Adipocyte (in vitro differentiated cells): ENCODE data around the gene TRNT1.
A peak's percentile ranks its signal among the peaks of the same experiment; 100 is the strongest.

Experiments
- DNase-seq: peaks from one replicate; pipeline ENCODE4 v3.0.0-alpha.2; 2015; ENCODE audit warnings: low read depth
- H3K27me3 ChIP-seq: replicated peaks from 2 replicates; pipeline ENCODE4 v1.7.0; 2013; ENCODE audit warnings: mild to moderate bottlenecking, low read length, moderate library complexity; ENCODE audit not compliant: control insufficient read depth, insufficient read depth
- H3K36me3 ChIP-seq: 2 replicates; pipeline ENCODE4 v1.7.0; 2013; ENCODE audit warnings: low read length, mild to moderate bottlenecking, moderate library complexity; ENCODE audit not compliant: control insufficient read depth, insufficient read depth, severe bottlenecking
- H3K4me1 ChIP-seq: 2 replicates; pipeline ENCODE4 v1.7.0; 2013; ENCODE audit warnings: mild to moderate bottlenecking, low read length, moderate library complexity; ENCODE audit not compliant: control insufficient read depth, insufficient read depth
- H3K4me3 ChIP-seq: 2 replicates; pipeline ENCODE4 v1.7.0; 2013; ENCODE audit warnings: mild to moderate bottlenecking, low read length, moderate library complexity
- H3K9ac ChIP-seq: 2 replicates; pipeline ENCODE4 v1.7.0; 2013; ENCODE audit warnings: mild to moderate bottlenecking, low read length, moderate library complexity
- H3K9me3 ChIP-seq: 2 replicates; pipeline ENCODE4 v1.7.0; 2013; ENCODE audit warnings: mild to moderate bottlenecking, low read length, moderate library complexity; ENCODE audit not compliant: control insufficient read depth

TRNT1 gene

DNA sequence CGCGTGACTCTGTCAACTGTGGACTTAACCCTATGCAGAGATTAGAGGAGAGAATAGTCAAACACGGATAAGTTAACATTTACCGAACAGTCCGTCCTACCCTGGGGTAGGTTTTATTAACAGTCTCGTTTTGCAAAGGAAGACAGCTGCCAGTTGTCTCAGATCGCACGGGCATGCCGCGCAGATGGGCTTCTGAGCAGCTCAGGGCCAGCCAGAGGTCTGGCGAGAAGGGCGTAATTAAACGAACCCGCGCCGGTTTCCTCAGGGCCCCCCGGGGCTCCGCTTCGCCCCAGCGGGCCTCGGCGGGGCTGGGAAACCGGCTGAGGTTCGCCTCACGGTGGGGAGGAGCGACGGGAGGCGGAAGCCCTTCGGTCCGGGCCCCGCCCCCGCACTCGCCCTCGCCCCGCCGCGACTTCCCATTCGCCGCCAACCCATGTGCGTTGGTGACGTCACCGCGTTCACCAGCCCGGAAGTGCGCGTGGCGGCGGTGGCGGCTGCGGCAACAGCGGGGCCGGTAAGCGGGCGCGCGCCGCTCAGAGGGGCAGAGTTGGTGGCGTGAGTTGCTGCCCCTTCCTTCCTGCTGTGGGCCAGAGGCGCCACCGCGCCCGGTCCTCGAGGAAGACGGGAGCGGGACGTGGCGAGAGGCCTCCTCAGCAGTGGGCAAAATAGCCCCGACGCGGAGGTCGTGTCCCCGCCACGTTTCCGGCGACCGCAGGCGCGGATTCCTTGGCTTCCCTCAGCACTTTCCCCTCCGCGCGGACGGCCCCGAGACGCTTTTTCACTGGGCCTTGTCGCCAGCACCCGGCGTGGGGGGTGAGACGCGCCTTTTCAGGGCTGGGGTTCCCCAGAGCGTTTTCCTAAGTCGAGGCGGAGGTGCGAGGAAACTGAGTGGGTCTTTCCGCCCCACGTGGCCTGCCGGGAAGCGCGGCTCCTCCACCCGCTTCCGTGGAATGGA, at the start of gene TRNT1:
TSS of gene TRNT1 (plus strand) at position 464 of the 955 bp plus-strand sequence. CDS start 2,101 bp downstream, outside the sequence.
- H3K9me3 ChIP-seq: no peaks in the 10 kb centered on the region
- no peaks in the 10 kb centered on the region for H3K27me3 ChIP-seq
- peak within 1 kb of the TSS; percentile 91 for H3K4me3 ChIP-seq
- H3K36me3 ChIP-seq: peaks cover 27% of the 10 kb centered on the region
- peak within 1 kb of the TSS; percentile 90 for H3K9ac ChIP-seq
- peak; percentile 99 for DNase-seq
- H3K4me1 ChIP-seq: peaks cover 13% of the 10 kb centered on the region

DNA sequence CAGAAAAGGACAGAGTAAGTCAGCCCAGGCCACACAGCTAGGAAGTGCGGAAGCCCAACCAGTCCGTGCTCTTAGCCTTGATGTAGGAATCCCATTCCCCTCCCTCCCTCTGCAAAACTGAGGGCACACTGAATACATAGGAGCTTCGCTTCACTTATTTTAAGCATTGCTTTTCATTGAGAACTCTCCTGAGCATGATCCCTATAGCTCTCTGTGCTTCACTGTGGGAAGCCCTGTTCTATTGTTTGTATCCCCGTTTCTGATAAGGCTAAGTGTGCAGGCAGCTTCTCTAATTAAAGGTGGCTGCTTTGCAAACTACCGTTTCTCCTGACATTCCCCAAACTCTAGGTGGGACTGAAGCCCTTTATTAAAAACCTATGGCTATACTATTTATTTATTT, 46.4 kb upstream of the TRNT1 start:
- Histone ChIP-seq H3K4me3 (no peak overlapping the region), H3K27me3 (no peaks in the 10 kb centered on the region), H3K9ac (no peak overlapping the region), H3K9me3 (no peaks in the 10 kb centered on the region), H3K36me3 (no peaks in the 10 kb centered on the region), H3K4me1 (no peaks in the 10 kb centered on the region)
- no peak for DNase-seq

DNA sequence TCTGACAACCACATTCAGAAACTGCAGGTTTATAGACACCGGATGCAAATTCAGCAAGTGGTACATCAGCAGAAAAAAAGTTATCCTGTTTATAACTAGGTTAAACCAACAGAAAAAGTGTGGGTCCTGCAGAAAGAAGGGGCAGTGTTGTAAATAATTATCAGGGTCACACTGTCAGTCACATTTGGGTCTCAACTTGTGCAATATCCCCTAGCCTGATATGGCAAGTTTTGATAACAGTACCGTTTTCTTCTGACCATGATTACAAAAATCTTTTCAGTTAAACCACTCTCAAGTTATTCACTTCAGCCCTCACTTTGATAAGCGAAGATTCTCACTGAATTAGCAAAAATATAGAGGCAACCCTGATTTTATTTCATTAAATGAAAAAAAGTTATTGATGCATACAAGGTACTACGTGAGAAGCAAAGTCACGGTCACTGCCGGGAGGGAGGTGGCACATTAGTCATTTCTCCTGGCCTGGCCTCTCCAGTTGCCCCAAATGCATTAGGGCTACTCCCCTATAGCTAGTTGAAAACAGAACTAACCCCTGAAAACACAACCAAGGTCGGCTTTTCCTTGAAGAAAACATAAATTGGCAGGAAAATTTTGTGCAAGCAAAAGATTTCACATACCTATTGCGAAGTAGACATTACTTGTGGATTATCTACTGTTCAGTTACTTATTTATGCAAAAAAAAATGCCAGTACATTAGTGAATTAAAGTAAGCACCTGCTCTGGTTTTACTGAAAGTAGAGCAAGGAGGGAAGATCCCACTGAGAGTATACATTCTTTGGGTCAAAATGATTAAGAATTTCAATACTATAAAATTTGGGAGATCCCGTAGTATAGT, 45.1 kb upstream of the TRNT1 start:
- no peak overlapping the region for H3K9ac ChIP-seq
- H3K4me1 ChIP-seq: no peaks in the 10 kb centered on the region
- H3K27me3 ChIP-seq: no peaks in the 10 kb centered on the region
- no peaks in the 10 kb centered on the region for H3K36me3 ChIP-seq
- no peaks in the 10 kb centered on the region for H3K9me3 ChIP-seq
- H3K4me3 ChIP-seq: no peak overlapping the region
- no peak for DNase-seq

DNA sequence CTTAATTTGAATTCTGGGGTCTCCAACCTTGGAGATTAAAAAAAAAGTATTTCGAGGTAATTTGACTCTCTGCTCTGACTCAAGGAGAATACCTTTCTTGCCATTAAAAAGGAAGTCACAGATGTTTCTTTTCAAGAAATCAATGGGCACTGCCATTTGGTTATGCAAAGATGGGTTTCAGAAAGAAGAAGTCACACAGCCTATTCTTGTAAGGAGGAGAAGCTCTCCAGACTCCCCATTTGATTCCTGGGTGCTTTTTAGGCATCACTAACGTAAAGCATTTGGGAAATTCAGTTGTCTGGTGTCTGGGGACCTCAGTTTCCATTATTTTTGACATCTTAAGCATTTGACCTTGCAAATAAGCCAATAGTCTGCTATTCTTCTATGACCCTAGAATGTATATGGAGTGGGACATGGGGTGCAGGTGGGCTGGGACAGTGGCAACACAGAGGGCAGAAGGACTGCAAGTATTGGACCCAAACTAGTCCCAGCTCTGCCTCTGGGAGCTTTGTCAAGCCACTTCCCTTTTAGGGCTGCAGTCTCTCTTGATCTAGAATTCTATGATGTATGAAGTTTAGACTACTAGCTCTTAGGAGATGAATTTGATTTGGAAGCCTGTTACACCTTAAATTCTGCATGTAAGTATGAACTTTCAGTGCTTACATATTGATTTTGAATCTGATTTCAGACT, 44.4 kb upstream of the TRNT1 start:
- DNase-seq: no peak
- no peaks in the 10 kb centered on the region for H3K27me3 ChIP-seq
- no peak overlapping the region for H3K4me3 ChIP-seq
- H3K9me3 ChIP-seq: no peaks in the 10 kb centered on the region
- no peak overlapping the region for H3K9ac ChIP-seq
- H3K4me1 ChIP-seq: no peaks in the 10 kb centered on the region
- H3K36me3 ChIP-seq: no peaks in the 10 kb centered on the region

DNA sequence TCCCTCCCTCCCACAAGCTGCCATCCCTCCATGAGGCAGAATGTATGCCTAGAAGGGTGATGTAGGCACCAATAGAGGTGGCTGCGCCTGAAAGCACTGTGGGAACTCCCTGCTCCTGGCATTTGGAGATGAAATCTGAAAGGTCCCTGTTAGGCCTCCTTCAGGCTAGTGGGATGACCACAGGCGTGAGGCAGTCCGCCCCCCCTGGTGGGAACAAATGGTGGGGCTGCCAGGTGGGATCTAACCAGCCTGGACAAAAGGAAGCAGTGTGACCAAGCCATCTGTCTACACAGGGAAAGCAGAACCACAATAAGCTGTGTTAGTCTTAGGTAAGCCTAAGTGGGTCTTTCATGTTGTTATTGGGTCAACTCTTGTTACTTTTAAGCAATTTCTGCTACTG, 41.9 kb upstream of the TRNT1 start:
- H3K9me3 ChIP-seq: no peaks in the 10 kb centered on the region
- no peak overlapping the region for H3K4me3 ChIP-seq
- DNase-seq: no peak
- no peak overlapping the region for H3K9ac ChIP-seq
- no peaks in the 10 kb centered on the region for H3K36me3 ChIP-seq
- no peaks in the 10 kb centered on the region for H3K27me3 ChIP-seq
- H3K4me1 ChIP-seq: no peaks in the 10 kb centered on the region

DNA sequence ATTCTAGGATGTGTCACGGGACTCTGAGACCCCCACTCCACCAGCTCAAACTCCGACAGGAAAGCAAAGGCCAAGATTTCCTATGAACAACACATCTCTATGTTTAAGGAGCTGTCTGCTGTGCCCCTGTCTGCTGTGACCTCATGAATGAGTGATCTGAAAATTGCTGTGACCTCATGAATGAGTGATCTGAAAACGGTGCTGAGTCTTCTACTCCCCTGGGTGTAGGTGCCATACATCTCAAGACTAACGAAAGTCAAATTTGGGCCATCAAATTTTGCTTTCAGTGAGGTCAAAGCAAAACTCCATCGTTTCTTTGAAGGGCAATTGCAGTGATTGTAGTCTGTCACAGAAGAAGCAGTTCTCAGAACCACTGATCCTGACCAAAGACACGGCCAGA, 41.0 kb upstream of the TRNT1 start:
- no peaks in the 10 kb centered on the region for H3K9me3 ChIP-seq
- H3K4me3 ChIP-seq: no peak overlapping the region
- no peaks in the 10 kb centered on the region for H3K27me3 ChIP-seq
- DNase-seq: no peak
- no peaks in the 10 kb centered on the region for H3K4me1 ChIP-seq
- H3K9ac ChIP-seq: no peak overlapping the region
- no peaks in the 10 kb centered on the region for H3K36me3 ChIP-seq

DNA sequence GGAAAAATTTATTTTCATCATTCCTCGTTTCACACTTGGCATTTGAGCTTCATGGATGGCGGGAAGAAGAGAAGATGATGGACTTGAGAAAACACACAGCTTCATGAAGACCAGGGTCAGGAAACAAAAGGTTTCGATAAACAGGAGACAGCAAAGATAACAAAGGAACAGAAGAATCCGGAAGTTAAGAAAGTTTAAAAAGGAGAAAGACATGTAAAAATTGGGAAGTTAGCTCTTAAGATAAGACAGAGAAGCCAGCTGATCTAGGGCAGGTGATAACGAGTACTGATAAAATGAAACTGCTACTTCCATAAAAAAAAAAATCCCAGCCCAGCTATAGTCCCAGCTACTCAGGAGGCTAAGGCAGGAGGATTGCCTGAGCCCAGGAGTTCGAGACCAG, 40.5 kb upstream of the TRNT1 start:
- Histone ChIP-seq H3K4me3 (no peak overlapping the region), H3K36me3 (no peaks in the 10 kb centered on the region), H3K9me3 (no peaks in the 10 kb centered on the region), H3K4me1 (no peaks in the 10 kb centered on the region), H3K9ac (no peak overlapping the region), H3K27me3 (no peaks in the 10 kb centered on the region)
- DNase-seq: no peak

DNA sequence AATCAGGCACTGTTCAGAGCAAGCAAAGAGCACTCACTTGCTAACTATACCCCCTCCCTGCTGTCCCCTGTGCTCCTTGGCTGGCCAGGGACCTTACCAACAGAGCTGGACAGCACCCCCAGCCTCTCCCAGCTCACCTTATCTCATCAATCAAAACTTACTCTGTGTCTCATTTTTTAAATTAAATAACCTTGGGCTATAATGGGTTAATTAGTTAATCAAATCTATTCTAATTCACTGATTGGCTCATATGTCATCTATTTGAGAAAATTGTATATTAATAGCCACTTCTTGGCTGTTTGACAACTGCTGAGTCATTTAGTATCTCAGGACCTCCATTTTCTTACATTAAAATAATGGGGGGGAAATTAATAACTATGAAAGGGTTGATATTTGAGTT, 39.5 kb upstream of the TRNT1 start:
- Histone ChIP-seq H3K36me3 (no peaks in the 10 kb centered on the region), H3K4me1 (no peaks in the 10 kb centered on the region), H3K9ac (no peak overlapping the region), H3K4me3 (no peak overlapping the region), H3K27me3 (no peaks in the 10 kb centered on the region), H3K9me3 (no peaks in the 10 kb centered on the region)
- DNase-seq: no peak

DNA sequence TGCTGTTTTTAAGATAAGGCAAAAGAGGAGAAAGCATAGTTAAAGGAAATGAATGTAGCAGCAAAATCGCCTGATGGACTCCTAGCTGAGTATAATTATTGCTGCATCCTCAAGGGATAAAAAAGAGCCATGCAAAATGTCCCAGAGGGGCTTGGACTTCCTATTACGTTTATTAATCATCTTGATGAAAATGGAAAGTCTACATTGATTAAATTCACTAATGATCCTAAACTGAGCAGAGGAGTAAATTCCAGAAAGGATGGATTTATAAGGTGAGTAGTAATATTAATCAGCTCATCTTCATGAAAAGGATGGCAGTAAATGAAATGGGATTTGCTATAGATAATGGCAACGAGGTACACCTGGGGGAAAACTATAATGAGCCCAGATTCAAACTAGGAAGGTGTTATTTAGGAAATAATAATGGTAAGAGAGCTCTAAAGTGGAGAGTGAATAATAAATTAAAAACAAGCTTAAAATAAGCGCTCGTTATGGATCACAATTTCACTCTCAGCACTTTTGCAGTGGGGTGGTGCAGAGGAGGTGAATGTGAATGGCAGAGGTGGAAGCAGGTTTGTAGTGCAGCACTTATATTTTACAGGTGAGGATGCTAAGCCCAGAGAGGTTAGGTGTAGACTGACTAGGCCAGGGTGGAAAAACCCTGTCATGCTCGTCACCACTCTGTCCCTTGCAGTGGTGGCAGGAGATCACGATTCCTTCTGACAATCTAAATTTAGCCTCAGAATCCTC, 38.8 kb upstream of the TRNT1 start:
- DNase-seq: no peak
- H3K9ac ChIP-seq: no peak overlapping the region
- no peak overlapping the region for H3K4me3 ChIP-seq
- no peaks in the 10 kb centered on the region for H3K36me3 ChIP-seq
- H3K27me3 ChIP-seq: no peaks in the 10 kb centered on the region
- H3K4me1 ChIP-seq: no peaks in the 10 kb centered on the region
- no peaks in the 10 kb centered on the region for H3K9me3 ChIP-seq

DNA sequence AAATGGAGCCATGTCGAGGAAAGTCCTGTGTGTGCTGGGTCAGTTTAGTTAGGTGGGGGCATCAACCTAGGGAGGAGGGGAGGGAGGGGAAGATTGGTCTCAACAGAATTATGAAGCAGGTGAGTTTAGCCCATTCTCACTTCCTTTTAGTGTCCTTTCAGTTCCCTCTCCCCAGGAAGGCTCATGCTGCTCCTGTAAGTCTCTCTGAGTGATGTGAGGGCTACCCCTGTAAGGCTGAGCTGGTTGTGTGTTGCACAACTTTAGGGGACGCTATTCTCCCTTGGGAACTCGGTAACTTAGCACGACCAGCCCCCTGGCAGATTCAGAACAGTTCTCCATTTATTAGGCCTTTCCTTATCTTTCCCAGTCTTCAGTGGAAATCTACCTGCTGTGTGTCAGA, 37.7 kb upstream of the TRNT1 start:
- H3K4me1 ChIP-seq: no peaks in the 10 kb centered on the region
- DNase-seq: no peak
- no peak overlapping the region for H3K9ac ChIP-seq
- no peak overlapping the region for H3K4me3 ChIP-seq
- H3K9me3 ChIP-seq: no peaks in the 10 kb centered on the region
- H3K36me3 ChIP-seq: no peaks in the 10 kb centered on the region
- H3K27me3 ChIP-seq: no peaks in the 10 kb centered on the region
